ENCODE results near the gene ABCA7.

ABCA7 gene

GRCh38 chr19:1105008-1105872, 65.3 kb downstream of the ABCA7 start:
- H3K9ac ChIP-seq (ENCODE audit: low read length), result peak overlapping the region; percentile 68
- no peaks in the 10 kb centered on the region for H3K27me3 ChIP-seq (ENCODE audit: control insufficient read depth, insufficient read depth, low read length)
- peak overlapping the region; percentile 98 for H3K27ac ChIP-seq (ENCODE audit: low read depth, low read length)
- peak overlapping the region; percentile 86 for H3K4me3 ChIP-seq (ENCODE audit: low read length)
- peaks cover 15% of the 10 kb centered on the region for H3K4me1 ChIP-seq (ENCODE audit: control insufficient read depth, insufficient read depth, low read length)
- H3K36me3 ChIP-seq (ENCODE audit: control insufficient read depth, insufficient read depth, low read length), result peaks cover 17% of the 10 kb centered on the region

DNA sequence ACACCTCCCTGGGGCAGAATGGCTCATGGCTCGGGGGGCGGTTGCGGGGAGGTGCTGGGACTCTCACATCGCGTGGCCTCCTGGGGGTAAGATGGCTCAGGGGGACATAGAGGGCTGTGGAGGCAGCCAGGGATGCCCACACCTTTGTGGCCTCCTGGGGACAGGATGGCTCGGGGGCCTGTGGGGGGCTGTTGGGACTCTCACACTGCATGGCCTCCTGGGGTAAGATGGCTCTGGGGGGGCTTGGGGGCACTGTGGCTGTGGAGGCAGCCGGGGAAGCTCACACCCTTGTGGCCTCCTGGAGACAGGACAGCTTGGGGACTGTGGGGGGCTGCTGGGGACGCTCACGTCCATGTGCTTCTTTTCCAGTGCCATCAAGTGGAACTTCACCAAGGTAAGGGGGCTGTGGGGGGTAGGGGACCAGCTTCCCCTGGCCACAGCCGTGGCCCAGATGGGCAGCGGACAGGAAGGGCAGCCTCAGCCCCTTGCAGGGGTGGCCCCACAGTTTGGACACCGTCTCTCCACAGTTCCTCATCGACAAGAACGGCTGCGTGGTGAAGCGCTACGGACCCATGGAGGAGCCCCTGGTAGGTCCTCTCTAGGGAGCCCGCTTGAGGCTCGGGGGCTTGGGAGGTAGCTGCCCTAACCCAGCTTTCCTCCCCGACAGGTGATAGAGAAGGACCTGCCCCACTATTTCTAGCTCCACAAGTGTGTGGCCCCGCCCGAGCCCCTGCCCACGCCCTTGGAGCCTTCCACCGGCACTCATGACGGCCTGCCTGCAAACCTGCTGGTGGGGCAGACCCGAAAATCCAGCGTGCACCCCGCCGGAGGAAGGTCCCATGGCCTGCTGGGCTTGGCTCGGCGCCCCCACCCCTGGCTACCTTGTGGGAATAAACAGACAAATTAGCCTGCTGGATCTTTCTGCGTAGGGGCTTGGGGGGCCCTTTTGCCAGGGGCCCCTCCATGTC, 66.2 kb downstream of the ABCA7 start:
- peaks cover 20% of the 10 kb centered on the region for H3K36me3 ChIP-seq (ENCODE audit: control insufficient read depth, insufficient read depth, low read length)
- no peak overlapping the region for H3K27ac ChIP-seq (ENCODE audit: low read depth, low read length)
- no peak overlapping the region for H3K4me3 ChIP-seq (ENCODE audit: low read length)
- H3K4me1 ChIP-seq (ENCODE audit: control insufficient read depth, insufficient read depth, low read length), result peaks cover 15% of the 10 kb centered on the region
- H3K9ac ChIP-seq (ENCODE audit: low read length), result no peak overlapping the region
- H3K27me3 ChIP-seq (ENCODE audit: control insufficient read depth, insufficient read depth, low read length), result no peaks in the 10 kb centered on the region

GRCh38 chr19:1106841-1107660, 67.1 kb downstream of the ABCA7 start:
- peaks cover 20% of the 10 kb centered on the region for H3K36me3 ChIP-seq (ENCODE audit: control insufficient read depth, insufficient read depth, low read length)
- H3K27me3 ChIP-seq (ENCODE audit: control insufficient read depth, insufficient read depth, low read length), result no peaks in the 10 kb centered on the region
- H3K4me1 ChIP-seq (ENCODE audit: control insufficient read depth, insufficient read depth, low read length), result peaks cover 15% of the 10 kb centered on the region
- no peak overlapping the region for H3K4me3 ChIP-seq (ENCODE audit: low read length)
- H3K9ac ChIP-seq (ENCODE audit: low read length), result no peak overlapping the region
- no peak overlapping the region for H3K27ac ChIP-seq (ENCODE audit: low read depth, low read length)

DNA sequence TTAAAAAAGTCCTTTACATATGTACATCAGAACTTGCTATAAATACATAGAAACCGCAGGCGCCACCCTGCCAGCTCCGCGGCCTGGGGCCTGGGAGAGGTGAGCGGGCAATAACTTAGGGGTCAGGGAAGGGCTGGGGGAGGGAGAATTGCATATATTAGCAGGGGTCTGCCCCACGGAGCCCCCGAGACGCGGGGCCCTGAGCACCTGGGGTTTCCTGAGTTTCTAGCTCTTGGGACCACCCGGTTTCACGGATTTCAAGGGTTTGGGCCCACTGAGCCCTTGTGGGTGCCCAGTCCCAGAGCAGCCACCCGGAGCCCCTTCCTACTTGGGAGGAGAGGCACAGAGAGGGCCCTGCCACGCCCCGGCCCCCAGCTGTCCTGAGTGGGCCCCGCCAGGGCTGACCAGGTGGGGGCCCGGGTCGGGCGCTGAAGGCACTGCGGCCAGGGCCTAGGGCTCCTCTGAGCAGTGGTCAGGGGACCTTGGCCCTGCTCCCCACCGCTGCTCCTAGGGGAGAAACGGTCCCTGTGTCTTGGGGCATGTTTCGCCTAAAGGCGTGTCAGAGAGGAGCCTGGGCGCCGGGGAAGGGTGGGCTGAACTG, 67.9 kb downstream of the ABCA7 start:
- Histone ChIP-seq H3K9ac (ENCODE audit: low read length) (no peak overlapping the region), H3K4me1 (ENCODE audit: control insufficient read depth, insufficient read depth, low read length) (peaks cover 13% of the 10 kb centered on the region), H3K36me3 (ENCODE audit: control insufficient read depth, insufficient read depth, low read length) (peaks cover 20% of the 10 kb centered on the region), H3K27ac (ENCODE audit: low read depth, low read length) (no peak overlapping the region), H3K4me3 (ENCODE audit: low read length) (no peak overlapping the region), H3K27me3 (ENCODE audit: control insufficient read depth, insufficient read depth, low read length) (no peaks in the 10 kb centered on the region)

DNA sequence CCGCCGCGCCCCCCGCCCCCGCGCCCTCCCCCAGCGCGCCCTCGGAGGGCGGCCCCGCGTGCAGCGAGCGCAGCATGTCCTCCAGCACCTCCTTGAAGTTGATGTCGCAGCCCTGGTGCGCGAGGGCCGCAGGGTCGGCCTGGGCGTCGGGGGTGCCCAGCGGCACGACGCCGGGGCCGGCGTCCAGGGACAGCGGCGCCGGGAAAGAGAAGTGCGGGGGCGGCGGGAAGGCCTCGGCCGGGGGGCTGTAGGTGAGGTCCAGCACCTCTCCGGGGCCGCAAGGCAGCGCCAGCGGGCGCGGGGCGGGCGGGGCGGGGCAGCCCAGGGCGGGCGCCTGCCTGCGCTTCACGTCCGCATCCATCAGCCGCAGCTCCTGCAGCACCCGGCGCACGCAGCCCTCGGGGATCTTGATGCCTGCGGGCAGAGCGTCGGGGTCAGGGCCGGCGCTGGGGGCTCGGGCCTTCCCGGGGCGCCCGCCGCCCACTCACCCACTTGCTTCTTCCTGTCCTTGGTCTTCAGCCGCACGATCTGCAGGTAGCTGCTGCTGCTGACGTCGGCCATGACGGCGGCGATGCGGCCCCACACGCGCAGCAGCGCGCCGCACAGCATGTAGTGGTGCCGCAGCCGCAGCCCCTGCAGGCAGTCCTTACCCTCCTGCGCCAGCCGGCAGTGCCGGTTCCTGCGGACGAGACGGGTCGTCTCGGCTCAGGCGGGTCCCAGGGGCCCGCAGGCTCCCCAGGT, 68.6 kb downstream of the ABCA7 start:
- Histone ChIP-seq H3K4me3 (ENCODE audit: low read length) (no peak overlapping the region), H3K36me3 (ENCODE audit: control insufficient read depth, insufficient read depth, low read length) (peaks cover 20% of the 10 kb centered on the region), H3K27me3 (ENCODE audit: control insufficient read depth, insufficient read depth, low read length) (no peaks in the 10 kb centered on the region), H3K4me1 (ENCODE audit: control insufficient read depth, insufficient read depth, low read length) (peaks cover 13% of the 10 kb centered on the region), H3K9ac (ENCODE audit: low read length) (no peak overlapping the region), H3K27ac (ENCODE audit: low read depth, low read length) (no peak overlapping the region)

DNA sequence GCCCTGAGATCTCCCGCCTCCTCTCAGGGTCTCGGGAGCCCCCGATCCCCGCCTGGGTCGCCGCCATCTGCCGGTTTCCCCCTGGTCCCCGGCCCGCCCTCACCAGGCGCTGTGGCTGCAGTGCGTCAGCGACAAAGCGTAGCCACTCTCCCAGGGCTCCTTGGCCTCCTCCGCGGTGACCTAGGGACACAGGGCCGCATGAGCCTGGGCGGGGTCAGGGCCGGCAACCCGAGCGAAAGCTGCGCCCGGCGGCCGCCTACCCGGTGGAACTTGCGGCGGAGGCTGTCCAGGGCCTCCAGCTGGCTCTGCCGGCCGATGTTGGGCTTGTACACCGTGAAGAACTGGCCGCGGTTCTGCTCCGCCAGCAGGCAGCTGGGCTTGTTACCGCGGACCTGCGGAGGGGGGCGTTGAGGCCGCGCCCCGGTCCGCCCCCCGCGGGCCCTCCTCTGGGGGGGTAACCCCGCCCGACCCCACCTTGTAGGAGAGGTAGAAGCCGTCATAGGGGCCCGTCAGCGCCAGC, 69.2 kb downstream of the ABCA7 start:
- H3K4me1 ChIP-seq (ENCODE audit: control insufficient read depth, insufficient read depth, low read length), result peaks cover 15% of the 10 kb centered on the region
- no peak overlapping the region for H3K27ac ChIP-seq (ENCODE audit: low read depth, low read length)
- H3K9ac ChIP-seq (ENCODE audit: low read length), result no peak overlapping the region
- H3K27me3 ChIP-seq (ENCODE audit: control insufficient read depth, insufficient read depth, low read length), result no peaks in the 10 kb centered on the region
- peaks cover 20% of the 10 kb centered on the region for H3K36me3 ChIP-seq (ENCODE audit: control insufficient read depth, insufficient read depth, low read length)
- no peak overlapping the region for H3K4me3 ChIP-seq (ENCODE audit: low read length)

GRCh38 chr19:1109697-1110671, 70.1 kb downstream of the ABCA7 start:
- peaks cover 13% of the 10 kb centered on the region for H3K4me1 ChIP-seq (ENCODE audit: control insufficient read depth, insufficient read depth, low read length)
- H3K27ac ChIP-seq (ENCODE audit: low read depth, low read length), result no peak overlapping the region
- no peaks in the 10 kb centered on the region for H3K27me3 ChIP-seq (ENCODE audit: control insufficient read depth, insufficient read depth, low read length)
- peaks cover 20% of the 10 kb centered on the region for H3K36me3 ChIP-seq (ENCODE audit: control insufficient read depth, insufficient read depth, low read length)
- H3K9ac ChIP-seq (ENCODE audit: low read length), result no peak overlapping the region
- H3K4me3 ChIP-seq (ENCODE audit: low read length), result no peak overlapping the region

GRCh38 chr19:1110809-1111640, 71.1 kb downstream of the ABCA7 start:
- no peak overlapping the region for H3K4me3 ChIP-seq (ENCODE audit: low read length)
- no peak overlapping the region for H3K9ac ChIP-seq (ENCODE audit: low read length)
- H3K27me3 ChIP-seq (ENCODE audit: control insufficient read depth, insufficient read depth, low read length), result no peaks in the 10 kb centered on the region
- peaks cover 13% of the 10 kb centered on the region for H3K4me1 ChIP-seq (ENCODE audit: control insufficient read depth, insufficient read depth, low read length)
- peaks cover 22% of the 10 kb centered on the region for H3K36me3 ChIP-seq (ENCODE audit: control insufficient read depth, insufficient read depth, low read length)
- H3K27ac ChIP-seq (ENCODE audit: low read depth, low read length), result no peak overlapping the region

- peaks cover 13% of the 10 kb centered on the region for H3K4me1 ChIP-seq (ENCODE audit: control insufficient read depth, insufficient read depth, low read length)
- H3K9ac ChIP-seq (ENCODE audit: low read length), result no peak overlapping the region
- H3K27me3 ChIP-seq (ENCODE audit: control insufficient read depth, insufficient read depth, low read length), result no peaks in the 10 kb centered on the region
- H3K36me3 ChIP-seq (ENCODE audit: control insufficient read depth, insufficient read depth, low read length), result peaks cover 23% of the 10 kb centered on the region
- peak overlapping the region; percentile 50 for H3K27ac ChIP-seq (ENCODE audit: low read depth, low read length)
- no peak overlapping the region for H3K4me3 ChIP-seq (ENCODE audit: low read length)
These were observed 71.8 kb downstream of the ABCA7 start for GRCh38 chr19:1111641-1112267.
